K562 (cell line): ENCODE data around the gene NOX1. TPM values are rescaled to one million over a fixed set of nuclear protein-coding genes. Genes with fewer than 3 reads are reported as not detected.

Experiments used
- ATAC-seq: fragments of 200-7000 bp; cut with Tn5 transposase; 3 replicates; pipeline ENCODE4 v1.9.1; 2020; ENCODE audit warnings: moderate library complexity
- BruUV-seq: library from RNA; stranded (reverse); fragments of 400-500 nt; replicated peaks from 2 replicates; lab custom pipeline; 2021; lab: Mats Ljungman, UMichigan
- CTCF ChIA-PET: fragments of 300-600 bp; formaldehyde crosslinking; extraction: SDS; loops from one replicate; lab custom pipeline; 2021; ENCODE audit warnings: low intra/inter-chr PET ratio; lab: Yijun Ruan, JAX
- POLR2A ChIA-PET: fragments of 300-600, 350-650 bp; sonication (Branson Sonifier 250); formaldehyde crosslinking; extraction: SDS; loops from one replicate; lab custom pipeline; 2021; ENCODE audit warnings: antibody characterized with exemption, inconsistent platforms; lab: Yijun Ruan, JAX
- DNase-seq, 4 experiments: peaks; one replicate each; pipeline versions ENCODE4 v3.0.0 to v3.0.0-alpha.2; 2011 to 2018; ENCODE audit warnings: low spot score in 3 of 4, mixed read lengths in 3 of 4; ENCODE audit errors: extremely low read depth in 1 of 4
- FAIRE-seq: peaks from 2 replicates; lab custom pipeline; 2011; peaks lifted over from hg19 to GRCh38; lab: Jason Lieb, UNC
- H2AFZ ChIP-seq: 2 replicates; pipeline ENCODE4 v1.6.0; 2011; ENCODE audit warnings: low read depth, low read length, control low read depth, inconsistent platforms
- H3K27ac ChIP-seq: fragments of 200-600 bp; 3 replicates; pipeline ENCODE4 v1.8.0; 2011; ENCODE audit warnings: low read depth, mild to moderate bottlenecking, control low read depth, inconsistent platforms, low read length, moderate library complexity, mixed read lengths; ENCODE audit errors: extremely low read depth
- H3K27me3 ChIP-seq, 2 experiments: fragments of 300-600 bp in 1 of 2; 2 replicates in 1 of 2; 3 replicates in 1 of 2; pipeline versions ENCODE4 v1.6.0 to v1.8.0; 2011; ENCODE audit warnings: inconsistent platforms in 2 of 2, low read length in 2 of 2, mild to moderate bottlenecking in 1 of 2, mixed read lengths in 1 of 2, moderate library complexity in 1 of 2; ENCODE audit not compliant: control insufficient read depth in 2 of 2, insufficient read depth in 2 of 2
- H3K36me3 ChIP-seq: fragments of 300-600 bp; 3 replicates; pipeline ENCODE4 v1.8.0; 2011; ENCODE audit warnings: mild to moderate bottlenecking, low read length, inconsistent platforms; ENCODE audit not compliant: control insufficient read depth, insufficient read depth
- H3K4me1 ChIP-seq, 2 experiments: fragments of 200-600 bp in 1 of 2; replicated peaks in 1 of 2; 2 replicates in 1 of 2; 3 replicates in 1 of 2; pipeline versions ENCODE4 v1.5.1 to v1.8.0; 2011; ENCODE audit warnings: inconsistent platforms in 2 of 2, low read length in 2 of 2, mild to moderate bottlenecking in 1 of 2, mixed read lengths in 1 of 2, moderate library complexity in 1 of 2; ENCODE audit not compliant: control insufficient read depth in 2 of 2, insufficient read depth in 2 of 2
- H3K4me2 ChIP-seq: 2 replicates; pipeline ENCODE4 v1.6.1; 2011; ENCODE audit warnings: low read length, control low read depth, inconsistent platforms, mixed read lengths; ENCODE audit not compliant: insufficient read depth
- H3K4me3 ChIP-seq: fragments of 200-600 bp; sonication (generic), shearing (Covaris generic); 2 replicates; pipeline ENCODE4 v1.5.1; 2016; ENCODE audit warnings: control low read depth, inconsistent platforms
- H3K79me2 ChIP-seq: fragments of 200-600 bp; 3 replicates; pipeline ENCODE4 v1.8.0; 2011; ENCODE audit warnings: low read length, inconsistent platforms; ENCODE audit not compliant: control insufficient read depth, insufficient read depth
- H3K9ac ChIP-seq, 2 experiments: 2 replicates each; pipeline versions ENCODE4 v1.6.0 to v1.6.1; 2011; ENCODE audit warnings: low read depth in 2 of 2, low read length in 2 of 2, control low read depth in 1 of 2, inconsistent platforms in 1 of 2, mild to moderate bottlenecking in 1 of 2, mixed read lengths in 1 of 2; ENCODE audit not compliant: insufficient read depth in 1 of 2
- H3K9me1 ChIP-seq: one replicate; pipeline ENCODE4 v1.6.0; 2011; ENCODE audit warnings: inconsistent platforms, mild to moderate bottlenecking, low read length, moderate library complexity; ENCODE audit not compliant: control insufficient read depth, insufficient read depth
- H3K9me3 ChIP-seq: replicated peaks from 2 replicates; pipeline ENCODE4 v1.5.1; 2011; ENCODE audit warnings: low read depth, low read length, inconsistent platforms; ENCODE audit not compliant: control insufficient read depth, insufficient read depth
- H4K20me1 ChIP-seq: replicated peaks from 2 replicates; pipeline ENCODE4 v1.6.1; 2011; ENCODE audit warnings: low read length, inconsistent platforms, mixed read lengths; ENCODE audit not compliant: control insufficient read depth, insufficient read depth
- CEBPB ChIP-seq: fragments of 450-650 bp; IDR thresholded peaks from 2 replicates; pipeline ENCODE4 v1.6.1; 2016; ENCODE audit warnings: missing genetic modification characterization, missing compliant biosample characterization
- DMBX1 ChIP-seq: fragments of 250-450 bp; sonication (Bioruptor Pico); IDR thresholded peaks from 2 replicates; pipeline ENCODE4 v1.8.0; 2022; ENCODE audit warnings: inconsistent platforms, mild to moderate bottlenecking, moderate library complexity, borderline replicate concordance
- HOXB6 ChIP-seq: fragments of 250-450 bp; sonication (Bioruptor Pico); IDR thresholded peaks from 2 replicates; pipeline ENCODE4 v1.5.1; 2022; ENCODE audit warnings: mild to moderate bottlenecking, borderline replicate concordance
- NR2F6 ChIP-seq: fragments of 450-650 bp; formaldehyde crosslinking; IDR thresholded peaks from 2 replicates; pipeline ENCODE4 v1.4.0; 2020; ENCODE audit warnings: mild to moderate bottlenecking
- PHB2 ChIP-seq: fragments of 450-650 bp; IDR thresholded peaks from 2 replicates; pipeline ENCODE4 v1.6.1; 2017; ENCODE audit warnings: low read depth
- POLR2G ChIP-seq: fragments of 200-400 bp; formaldehyde crosslinking; IDR thresholded peaks from 2 replicates; pipeline ENCODE4 v1.6.1; 2017; ENCODE audit warnings: low read depth, mild to moderate bottlenecking, antibody characterized with exemption, low read length, moderate library complexity
- YBX1 ChIP-seq: fragments of 450-650 bp; IDR thresholded peaks from 2 replicates; pipeline ENCODE4 v1.7.1; 2016; ENCODE audit warnings: mild to moderate bottlenecking
- ZNF224 ChIP-seq: sonication (generic); formaldehyde crosslinking; IDR thresholded peaks from 2 replicates; pipeline ENCODE4 v1.8.0; 2022; ENCODE audit warnings: mild to moderate bottlenecking, missing genetic modification reagents
- ZNF282 ChIP-seq: sonication (generic); formaldehyde crosslinking; IDR thresholded peaks from 2 replicates; pipeline ENCODE4 v1.8.1; 2023; ENCODE audit warnings: missing genetic modification reagents
- ZNF316 ChIP-seq: fragments of 450-650 bp; IDR thresholded peaks from 2 replicates; pipeline ENCODE4 v1.6.1; 2016
- ZNF511 ChIP-seq: sonication (generic); formaldehyde crosslinking; IDR thresholded peaks from 2 replicates; pipeline ENCODE4 v1.8.0; 2022; ENCODE audit warnings: mild to moderate bottlenecking, missing genetic modification reagents
- ZNF75A ChIP-seq: fragments of 450-650 bp; formaldehyde crosslinking; IDR thresholded peaks from 2 replicates; pipeline ENCODE4 v1.4.0; 2020; ENCODE audit warnings: mild to moderate bottlenecking
- ZNF77 ChIP-seq: fragments of 250-450 bp; sonication (Bioruptor Pico); IDR thresholded peaks from 2 replicates; pipeline ENCODE4 v1.5.0; 2020
- ZNF778 ChIP-seq: fragments of 450-650 bp; formaldehyde crosslinking; IDR thresholded peaks from 2 replicates; pipeline ENCODE4 v1.4.0; 2020; ENCODE audit warnings: mild to moderate bottlenecking, moderate library complexity
- WGBS: fragments of 100-300 bp; shearing (Covaris generic); methylation state at CpG from one replicate; pipeline ENCODE4 v1.1.6; 2016; ENCODE audit warnings: low coverage, mixed read lengths; ENCODE audit not compliant: insufficient coverage; ENCODE audit errors: missing lambda C conversion rate; 5-methylcytosine and 5-hydroxymethylcytosine counted together
- in situ Hi-C: fragments of 300-500 bp; cut with MboI; formaldehyde crosslinking; loops from 4 replicates; pipeline ENCODE4 v1.15.0; 2018; ENCODE audit warnings: inconsistent platforms, mixed read lengths
- intact Hi-C: fragments of 100-400 bp; cut with micrococcal nuclease; formaldehyde crosslinking; loops from 2 replicates; pipeline ENCODE4 v1.14.2; 2022
- polyA plus RNA-seq, 8 experiments: library from polyadenylated mRNA; depleted of rRNA in 4 of 8; stranded (reverse) in 5 of 8; unstranded in 3 of 8; fragments of >200 nt; fragmentation: Nextera tagmentation in 2 of 8; fragmentation: Illumina TruSeq in 1 of 8; extraction: Ambion mirVana in 2 of 8; extraction: Trizol in 1 of 8; gene quantifications; 2 replicates each; pipeline versions ENCODE4 v1.2.1 to v1.2.3, GENCODE V29; 2011 to 2014; ENCODE audit warnings: inconsistent platforms in 1 of 8, missing spikeins in 1 of 8
- total RNA-seq, 7 experiments: library from RNA; depleted of rRNA in 6 of 7; stranded (reverse); fragments of >200 nt in 6 of 7; fragmentation: Illumina TruSeq in 2 of 7; extraction: Trizol in 2 of 7; gene quantifications; 2 replicates each; pipeline versions ENCODE4 v1.2.1 to v1.2.3, GENCODE V29; 2011 to 2021; ENCODE audit warnings: low replicate concordance in 1 of 7
- TF ChIP-seq, protein P1 (sequence below): sonication (generic); formaldehyde crosslinking; IDR thresholded peaks from 2 replicates; pipeline ENCODE4 v1.9.0; 2022; ENCODE audit warnings: mild to moderate bottlenecking, missing genetic modification reagents
- TF ChIP-seq, protein P2 (sequence below): fragments of 450-650 bp; formaldehyde crosslinking; IDR thresholded peaks from 2 replicates; pipeline ENCODE4 v1.4.0; 2020; ENCODE audit warnings: mild to moderate bottlenecking, mixed read lengths

The NOX1 gene
- total and polyA plus RNA-seq, 9 of the 15 experiments (the other 6 are each of a cell fraction or from before 2014, with no cell fraction given) = 0.01 TPM; not detected in 8

DNA sequence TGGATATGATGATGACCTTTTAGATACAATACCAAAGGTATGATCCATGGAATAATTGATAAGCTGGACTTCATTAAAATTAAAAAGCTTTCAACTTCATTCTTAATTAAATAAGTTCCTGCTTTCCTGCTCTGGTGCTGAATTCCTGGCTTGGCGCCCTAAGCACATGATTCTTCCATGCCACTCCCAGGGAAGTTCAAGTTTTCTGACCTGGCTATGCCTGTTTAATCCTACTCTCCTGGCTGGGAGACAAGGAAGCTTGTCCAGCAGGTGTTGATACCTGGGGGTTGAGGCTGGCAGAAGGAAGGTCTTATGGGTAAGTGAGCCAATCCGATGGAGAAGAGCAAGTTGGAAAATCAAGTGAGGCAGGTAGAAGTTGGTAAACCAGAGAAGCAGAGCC, 30.3 kb upstream of the NOX1 start:
- POLR2A ChIA-PET = no interaction called here
- TF ChIP-seq ZNF316 (no peak), ZNF282 (CRISPR knock-in tag) (no peak), NR2F6 (CRISPR knock-in tag) (no peak), ZNF224 (CRISPR knock-in tag) (no peak), ZNF778 (no peak), YBX1 (no peak), ZNF75A (CRISPR knock-in tag) (no peak), CEBPB (no peak), ZNF77 (no peak), HOXB6 (CRISPR knock-in tag) (no peak), POLR2G (no peak), ZNF511 (CRISPR knock-in tag) (no peak), DMBX1 (CRISPR knock-in tag) (no peak), PHB2 (no peak)
- TF ChIP-seq, protein P1, sequence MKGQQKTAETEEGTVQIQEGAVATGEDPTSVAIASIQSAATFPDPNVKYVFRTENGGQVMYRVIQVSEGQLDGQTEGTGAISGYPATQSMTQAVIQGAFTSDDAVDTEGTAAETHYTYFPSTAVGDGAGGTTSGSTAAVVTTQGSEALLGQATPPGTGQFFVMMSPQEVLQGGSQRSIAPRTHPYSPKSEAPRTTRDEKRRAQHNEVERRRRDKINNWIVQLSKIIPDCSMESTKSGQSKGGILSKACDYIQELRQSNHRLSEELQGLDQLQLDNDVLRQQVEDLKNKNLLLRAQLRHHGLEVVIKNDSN = no peak
- TF ChIP-seq, protein P2, sequence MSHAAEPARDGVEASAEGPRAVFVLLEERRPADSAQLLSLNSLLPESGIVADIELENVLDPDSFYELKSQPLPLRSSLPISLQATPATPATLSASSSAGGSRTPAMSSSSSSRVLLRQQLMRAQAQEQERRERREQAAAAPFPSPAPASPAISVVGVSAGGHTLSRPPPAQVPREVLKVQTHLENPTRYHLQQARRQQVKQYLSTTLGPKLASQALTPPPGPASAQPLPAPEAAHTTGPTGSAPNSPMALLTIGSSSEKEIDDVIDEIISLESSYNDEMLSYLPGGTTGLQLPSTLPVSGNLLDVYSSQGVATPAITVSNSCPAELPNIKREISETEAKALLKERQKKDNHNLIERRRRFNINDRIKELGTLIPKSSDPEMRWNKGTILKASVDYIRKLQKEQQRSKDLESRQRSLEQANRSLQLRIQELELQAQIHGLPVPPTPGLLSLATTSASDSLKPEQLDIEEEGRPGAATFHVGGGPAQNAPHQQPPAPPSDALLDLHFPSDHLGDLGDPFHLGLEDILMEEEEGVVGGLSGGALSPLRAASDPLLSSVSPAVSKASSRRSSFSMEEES (CRISPR knock-in tag) = no peak
- no peaks in the 10 kb centered on the region for H4K20me1 ChIP-seq
- H3K9me1 ChIP-seq = no peaks in the 10 kb centered on the region
- H3K27me3 ChIP-seq = no peaks in the 10 kb centered on the region
- no peaks in the 10 kb centered on the region for H3K9me3 ChIP-seq
- H3K27ac ChIP-seq = no peak overlapping the region
- DNase-seq (no peak), ATAC-seq (no peak), FAIRE-seq (no peak)
- in situ Hi-C loops = no loop called here
- WGBS = 0% methylated on average over 1 of the region's 2 CpGs
- intact Hi-C loops = no loop called here
- no peaks in the 10 kb centered on the region for H3K79me2 ChIP-seq
- CTCF ChIA-PET = no interaction called here
- H3K4me1 ChIP-seq = no peaks in the 10 kb centered on the region
- H3K36me3 ChIP-seq = no peaks in the 10 kb centered on the region
- H3K4me2 ChIP-seq = no peak overlapping the region
- no peak overlapping the region for H3K9ac ChIP-seq
- no peak overlapping the region for H3K4me3 ChIP-seq
- BruUV-seq = no TSS peak
- H2AFZ ChIP-seq = no peak overlapping the region
